ENCODE data around the gene QTRT2.

The QTRT2 gene

DNA sequence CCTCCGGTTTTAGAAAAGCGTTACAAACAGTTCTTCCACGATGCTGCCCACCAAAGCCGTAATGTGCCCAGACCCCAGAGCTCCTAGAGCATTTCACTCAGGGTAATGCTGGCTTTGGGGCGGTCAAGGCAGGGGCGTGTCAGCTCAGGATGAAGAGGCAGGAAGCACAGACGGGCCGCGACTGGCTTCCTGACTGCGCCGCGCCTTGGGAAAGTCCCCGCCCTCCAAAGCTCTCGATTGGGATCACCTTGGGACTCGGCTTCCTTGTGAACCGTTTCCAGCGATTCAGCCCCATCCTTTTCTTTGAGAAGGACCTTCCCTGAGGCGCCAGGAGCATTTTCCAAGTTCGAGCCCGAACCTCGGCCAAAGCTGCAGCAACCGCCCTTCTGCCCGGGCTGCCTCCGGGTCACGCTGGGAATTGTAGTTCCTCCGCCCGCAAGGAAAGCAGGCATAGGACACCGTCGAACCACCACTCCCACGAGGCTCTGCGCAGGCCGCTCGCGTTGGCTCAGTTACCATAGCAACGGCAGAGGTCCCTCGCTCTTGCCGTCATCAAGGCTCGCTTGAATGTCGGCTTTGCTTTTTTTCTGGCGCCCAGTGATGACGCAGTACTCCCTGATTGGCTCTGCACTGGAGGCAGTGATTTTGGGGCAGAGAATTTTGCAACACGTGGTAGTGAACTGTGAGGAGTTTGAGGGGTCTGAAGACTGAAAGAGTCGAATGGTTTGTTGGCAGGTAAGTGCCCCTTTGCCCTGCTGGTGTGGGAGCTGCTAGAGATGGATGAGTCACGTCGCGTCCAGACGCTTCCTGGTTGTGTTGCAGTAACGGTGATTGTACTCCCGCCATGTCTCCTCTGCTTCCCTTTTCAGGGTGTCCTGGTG is at the start of gene QTRT2, which contains the start of gene CCDC191:
QTRT2 (plus strand) TSS at position 608 of the 881 bp plus-strand sequence. CDS start 8,521 bp downstream, outside the sequence.
CCDC191 (minus strand) TSS at position 397 of the 881 bp plus-strand sequence; CDS start at position 337, 60 bp downstream.
- Histone ChIP-seq H3K4me1 (ENCODE audit: low read length) (peaks cover 42% of the 10 kb centered on the region), H3K4me2 (ENCODE audit: low read length) (peak within 1 kb of the TSS; percentile 81), H4K20me1 (ENCODE audit: insufficient read depth, low read length) (peaks cover 15% of the 10 kb centered on the region), H2AFZ (ENCODE audit: low read depth, low read length) (peak within 1 kb of the TSS; percentile 81), H3K79me2 (ENCODE audit: low read length) (peaks cover 48% of the 10 kb centered on the region), H3K9ac (ENCODE audit: low read length) (peak within 1 kb of the TSS; percentile 78), H3K4me3 (ENCODE audit: low read length) (peak within 1 kb of the TSS; percentile 84), H3K9me3 (ENCODE audit: insufficient read depth, low read length) (no peaks in the 10 kb centered on the region), H3K27me3 (ENCODE audit: low read depth, low read length) (no peaks in the 10 kb centered on the region), H3K36me3 (replicated peaks; ENCODE audit: low read depth, low read length) (peaks cover 23% of the 10 kb centered on the region), H3K27ac (ENCODE audit: low read length) (peak within 1 kb of the TSS; percentile 59)
- TF ChIP-seq, protein P1, sequence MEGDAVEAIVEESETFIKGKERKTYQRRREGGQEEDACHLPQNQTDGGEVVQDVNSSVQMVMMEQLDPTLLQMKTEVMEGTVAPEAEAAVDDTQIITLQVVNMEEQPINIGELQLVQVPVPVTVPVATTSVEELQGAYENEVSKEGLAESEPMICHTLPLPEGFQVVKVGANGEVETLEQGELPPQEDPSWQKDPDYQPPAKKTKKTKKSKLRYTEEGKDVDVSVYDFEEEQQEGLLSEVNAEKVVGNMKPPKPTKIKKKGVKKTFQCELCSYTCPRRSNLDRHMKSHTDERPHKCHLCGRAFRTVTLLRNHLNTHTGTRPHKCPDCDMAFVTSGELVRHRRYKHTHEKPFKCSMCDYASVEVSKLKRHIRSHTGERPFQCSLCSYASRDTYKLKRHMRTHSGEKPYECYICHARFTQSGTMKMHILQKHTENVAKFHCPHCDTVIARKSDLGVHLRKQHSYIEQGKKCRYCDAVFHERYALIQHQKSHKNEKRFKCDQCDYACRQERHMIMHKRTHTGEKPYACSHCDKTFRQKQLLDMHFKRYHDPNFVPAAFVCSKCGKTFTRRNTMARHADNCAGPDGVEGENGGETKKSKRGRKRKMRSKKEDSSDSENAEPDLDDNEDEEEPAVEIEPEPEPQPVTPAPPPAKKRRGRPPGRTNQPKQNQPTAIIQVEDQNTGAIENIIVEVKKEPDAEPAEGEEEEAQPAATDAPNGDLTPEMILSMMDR (IDR thresholded peaks at IDR 0.05; ENCODE audit: low read depth, low read length): no peak
- no peak for TF ChIP-seq EZH2phosphoT487 (IDR thresholded peaks at IDR 0.05; ENCODE audit: low read depth)

DNA sequence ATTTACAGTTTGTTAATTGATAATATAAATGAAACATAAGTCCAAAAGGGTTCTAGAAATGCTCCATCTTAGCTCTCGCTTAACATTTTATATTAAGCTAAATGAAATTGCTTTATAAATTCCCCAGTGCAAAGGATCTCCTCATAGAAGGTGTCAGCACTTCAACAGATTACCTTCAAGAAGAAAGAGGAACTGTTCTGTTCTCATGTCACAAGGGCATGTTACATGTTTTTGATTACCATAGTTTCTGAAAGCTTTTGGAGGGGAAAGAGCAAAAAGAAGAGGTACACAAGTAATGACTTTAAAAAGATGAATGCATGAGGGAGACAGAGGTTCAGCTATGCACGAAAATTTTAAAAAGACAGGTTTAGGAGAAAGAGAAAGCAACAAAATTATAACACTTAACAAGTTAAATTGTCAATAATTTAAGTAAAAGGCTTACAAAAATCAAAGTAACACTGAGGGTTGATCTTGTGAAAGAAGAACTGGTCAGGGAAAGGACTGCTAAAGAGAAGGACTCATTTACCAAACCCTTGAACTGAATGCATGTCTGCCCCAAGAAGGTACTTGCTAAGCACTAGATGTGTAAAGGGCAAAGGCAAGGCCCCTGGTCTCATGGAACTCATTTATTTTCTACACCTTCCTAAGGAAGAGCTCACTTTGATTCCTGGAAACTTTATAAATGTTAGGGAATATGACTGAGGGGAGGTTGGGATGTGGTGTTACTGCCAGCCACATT is 45.3 kb upstream of the QTRT2 start:
- Histone ChIP-seq H3K27me3 (ENCODE audit: low read depth, low read length) (no peaks in the 10 kb centered on the region), H3K4me1 (ENCODE audit: low read length) (peaks cover 24% of the 10 kb centered on the region), H3K4me3 (ENCODE audit: low read length) (peak overlapping the region; percentile 54), H3K27ac (ENCODE audit: low read length) (peak overlapping the region; percentile 64), H3K79me2 (ENCODE audit: low read length) (no peaks in the 10 kb centered on the region), H3K4me2 (ENCODE audit: low read length) (peak overlapping the region; percentile 59), H4K20me1 (ENCODE audit: insufficient read depth, low read length) (no peaks in the 10 kb centered on the region), H2AFZ (ENCODE audit: low read depth, low read length) (peak overlapping the region; percentile 18; the same call in 1 of the 2 replicates), H3K9ac (ENCODE audit: low read length) (peak overlapping the region; percentile 15), H3K9me3 (ENCODE audit: insufficient read depth, low read length) (no peaks in the 10 kb centered on the region), H3K36me3 (replicated peaks; ENCODE audit: low read depth, low read length) (no peaks in the 10 kb centered on the region)
- TF ChIP-seq, protein P1 (IDR thresholded peaks at IDR 0.05; ENCODE audit: low read depth, low read length): no peak
- TF ChIP-seq EZH2phosphoT487 (IDR thresholded peaks at IDR 0.05; ENCODE audit: low read depth): no peak

DNA sequence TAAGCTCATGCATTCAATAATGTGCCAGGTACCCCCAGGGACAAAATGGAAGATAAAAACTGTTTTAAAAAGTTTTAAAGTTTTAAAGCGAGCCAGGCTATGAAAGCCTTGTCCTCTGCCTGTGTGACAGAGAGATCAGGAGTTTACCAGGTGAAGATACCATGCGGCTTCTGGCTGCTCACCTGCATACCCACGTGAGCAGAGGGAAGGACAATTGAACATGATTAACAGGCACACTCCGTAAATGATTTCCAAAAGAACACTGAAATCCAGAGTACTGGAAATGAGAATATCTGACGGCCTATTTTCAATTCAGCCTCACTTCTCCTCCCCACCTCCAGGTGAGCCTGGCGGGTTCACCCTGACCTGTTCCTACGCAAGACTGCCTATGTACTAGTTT is 42.3 kb upstream of the QTRT2 start:
- no peak for TF ChIP-seq EZH2phosphoT487 (IDR thresholded peaks at IDR 0.05; ENCODE audit: low read depth)
- TF ChIP-seq, protein P1 (IDR thresholded peaks at IDR 0.05; ENCODE audit: low read depth, low read length): no peak
- H3K27ac ChIP-seq (ENCODE audit: low read length): no peak overlapping the region
- peaks cover 23% of the 10 kb centered on the region for H3K4me1 ChIP-seq (ENCODE audit: low read length)
- no peak overlapping the region for H3K4me2 ChIP-seq (ENCODE audit: low read length)
- no peaks in the 10 kb centered on the region for H3K27me3 ChIP-seq (ENCODE audit: low read depth, low read length)
- no peaks in the 10 kb centered on the region for H3K9me3 ChIP-seq (ENCODE audit: insufficient read depth, low read length)
- no peak overlapping the region for H3K4me3 ChIP-seq (ENCODE audit: low read length)
- H4K20me1 ChIP-seq (ENCODE audit: insufficient read depth, low read length): no peaks in the 10 kb centered on the region
- H3K36me3 ChIP-seq (replicated peaks; ENCODE audit: low read depth, low read length): no peaks in the 10 kb centered on the region
- no peak overlapping the region for H3K9ac ChIP-seq (ENCODE audit: low read length)
- no peaks in the 10 kb centered on the region for H3K79me2 ChIP-seq (ENCODE audit: low read length)
- no peak overlapping the region for H2AFZ ChIP-seq (ENCODE audit: low read depth, low read length)

DNA sequence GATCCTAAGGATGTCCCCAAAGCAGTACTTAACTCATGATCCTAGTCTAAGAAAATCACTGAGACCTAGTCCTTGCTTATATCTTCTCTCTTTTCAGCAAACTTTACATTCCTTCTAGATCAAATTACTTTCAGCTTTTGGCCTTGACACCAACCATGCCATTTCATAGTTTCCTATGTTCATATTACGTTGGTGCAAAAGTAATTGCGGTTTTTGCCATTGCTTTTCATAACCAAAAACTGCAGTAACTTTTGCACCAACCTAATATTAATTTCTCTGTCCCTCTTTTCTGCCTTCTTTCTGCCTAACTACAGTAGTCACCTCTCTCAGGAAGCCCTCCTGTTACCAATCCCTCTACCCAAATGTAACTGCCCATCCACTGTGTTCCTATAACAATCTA is 37.1 kb upstream of the QTRT2 start:
- TF ChIP-seq, protein P1 (IDR thresholded peaks at IDR 0.05; ENCODE audit: low read depth, low read length): no peak
- no peak for TF ChIP-seq EZH2phosphoT487 (IDR thresholded peaks at IDR 0.05; ENCODE audit: low read depth)
- Histone ChIP-seq H3K79me2 (ENCODE audit: low read length) (no peaks in the 10 kb centered on the region), H3K9me3 (ENCODE audit: insufficient read depth, low read length) (no peaks in the 10 kb centered on the region), H3K4me3 (ENCODE audit: low read length) (no peak overlapping the region), H3K36me3 (replicated peaks; ENCODE audit: low read depth, low read length) (no peaks in the 10 kb centered on the region), H3K9ac (ENCODE audit: low read length) (no peak overlapping the region), H3K4me2 (ENCODE audit: low read length) (no peak overlapping the region), H3K4me1 (ENCODE audit: low read length) (peaks cover 11% of the 10 kb centered on the region), H3K27ac (ENCODE audit: low read length) (no peak overlapping the region), H3K27me3 (ENCODE audit: low read depth, low read length) (no peaks in the 10 kb centered on the region), H2AFZ (ENCODE audit: low read depth, low read length) (no peak overlapping the region), H4K20me1 (ENCODE audit: insufficient read depth, low read length) (no peaks in the 10 kb centered on the region)

Data from OCI-LY3 (cell line).